WTC11 (cell line): ENCODE measurements around the gene LRRC74B. TPM values are rescaled to one million over a fixed set of nuclear protein-coding genes. Genes with fewer than 3 reads are reported as not detected.
"Not testable (repeated sequence)": the region's sequence is repeated elsewhere in the genome, so short reads cannot be mapped to it uniquely, and the experiment has no call there.

Source experiments
- ATAC-seq: fragments of 200-7000 bp; cut with Tn5 transposase; 2 replicates; pipeline ENCODE4 v1.10.0; 2021; ENCODE audit warnings: mild to moderate bottlenecking, moderate library complexity
- CTCF ChIA-PET: fragments of 300-600 bp; sonication (Branson Sonifier 250); formaldehyde crosslinking; loops from one replicate; lab custom pipeline; 2021; ENCODE audit warnings: antibody characterized with exemption; lab: Charles Lee
- POLR2A ChIA-PET: fragments of 350-600 bp; sonication (Branson Sonifier 250); formaldehyde crosslinking; loops from one replicate; lab custom pipeline; 2021; ENCODE audit warnings: antibody characterized with exemption; lab: Charles Lee
- DNase-seq: peaks from one replicate; pipeline ENCODE4 v3.0.0; 2021; ENCODE audit warnings: low spot score
- H3K27ac Mint-ChIP-seq: 2 replicates; pipeline ENCODE4 v1.8.0; 2021; ENCODE audit warnings: mixed read lengths
- H3K27me3 Mint-ChIP-seq: 2 replicates; pipeline ENCODE4 v1.8.0; 2021; ENCODE audit warnings: low read depth, mild to moderate bottlenecking, moderate library complexity, mixed read lengths
- H3K36me3 Mint-ChIP-seq: 2 replicates; pipeline ENCODE4 v1.8.0; 2021; ENCODE audit warnings: mixed read lengths
- H3K4me1 Mint-ChIP-seq: 2 replicates; pipeline ENCODE4 v1.8.0; 2022; ENCODE audit warnings: mixed read lengths
- H3K4me3 Mint-ChIP-seq: 2 replicates; pipeline ENCODE4 v1.8.0; 2021; ENCODE audit warnings: mild to moderate bottlenecking, moderate library complexity, mixed read lengths
- H3K9me3 Mint-ChIP-seq: 2 replicates; pipeline ENCODE4 v1.8.0; 2021; ENCODE audit warnings: mixed read lengths
- E2F4 ChIP-seq: sonication (generic); formaldehyde crosslinking; IDR thresholded peaks from 2 replicates; pipeline ENCODE4 v1.8.1; 2022; ENCODE audit warnings: low read depth, mild to moderate bottlenecking, moderate library complexity, missing genetic modification reagents, borderline replicate concordance
- EMX1 ChIP-seq: fragments of 250-450 bp; sonication (Bioruptor Pico); IDR thresholded peaks from 2 replicates; pipeline ENCODE4 v1.8.0; 2021; ENCODE audit warnings: mild to moderate bottlenecking
- ETV6 ChIP-seq: sonication (generic); formaldehyde crosslinking; IDR thresholded peaks from 2 replicates; pipeline ENCODE4 v1.8.1; 2022; ENCODE audit warnings: mild to moderate bottlenecking, missing genetic modification reagents
- FOXJ3 ChIP-seq: sonication (generic); formaldehyde crosslinking; IDR thresholded peaks from 2 replicates; pipeline ENCODE4 v1.9.0; 2021; ENCODE audit warnings: missing genetic modification reagents, mild to moderate bottlenecking, borderline replicate concordance
- GTF2I ChIP-seq: fragments of 250-450 bp; sonication (Bioruptor Pico); conservative IDR thresholded peaks from 2 replicates; pipeline ENCODE4 v1.4.0; 2021; ENCODE audit warnings: mild to moderate bottlenecking
- MAX ChIP-seq: sonication (generic); formaldehyde crosslinking; IDR thresholded peaks from 2 replicates; pipeline ENCODE4 v1.8.0; 2022; ENCODE audit warnings: mild to moderate bottlenecking, missing genetic modification reagents
- MYBL2 ChIP-seq: sonication (generic); formaldehyde crosslinking; IDR thresholded peaks from 2 replicates; pipeline ENCODE4 v1.8.1; 2023; ENCODE audit warnings: mild to moderate bottlenecking, moderate library complexity, missing genetic modification reagents
- TCF7 ChIP-seq: sonication (generic); formaldehyde crosslinking; IDR thresholded peaks from 2 replicates; pipeline ENCODE4 v1.8.0; 2022; ENCODE audit warnings: mild to moderate bottlenecking, low read depth, missing genetic modification reagents, moderate library complexity
- USF1 ChIP-seq: sonication (generic); formaldehyde crosslinking; IDR thresholded peaks from 2 replicates; pipeline ENCODE4 v1.8.0; 2022; ENCODE audit warnings: mild to moderate bottlenecking, missing genetic modification reagents
- ZNF232 ChIP-seq: sonication (generic); formaldehyde crosslinking; IDR thresholded peaks from 2 replicates; pipeline ENCODE4 v1.8.0; 2022; ENCODE audit warnings: mild to moderate bottlenecking, missing genetic modification reagents
- ZNF425 ChIP-seq: fragments of 250-450 bp; sonication (Bioruptor Pico); conservative IDR thresholded peaks from 2 replicates; pipeline ENCODE4 v1.9.0; 2021; ENCODE audit warnings: mild to moderate bottlenecking
- total RNA-seq: library from RNA; stranded (reverse); gene quantifications from 3 replicates; pipeline ENCODE4 v1.2.3, GENCODE V29; 2021

The LRRC74B gene
- total RNA-seq, 1 experiment from 2014 or later, result not detected

GRCh38 chr22:21047035-21047661, 1.4 kb downstream of the LRRC74B start (continued):
- no peak for TF ChIP-seq FOXJ3 (CRISPR knock-in tag)
- no peak for TF ChIP-seq MYBL2 (CRISPR knock-in tag)
- no peak for TF ChIP-seq EMX1 (CRISPR knock-in tag)
- no peak for TF ChIP-seq MAX (CRISPR knock-in tag)
- TF ChIP-seq, all 79 proteins: peak for 0

- ChIA-PET CTCF (interaction anchor here (1.1 to 3.7 kb wide), 2 partner anchors 27 to 55 kb away, joined by 3 to 15 read pairs; no protein-coding TSS in a partner anchor), POLR2A (interaction anchor here (2.8 kb wide), 1 partner anchor 8 kb away, joined by 8 read pairs; no protein-coding TSS in a partner anchor)
- no peaks in the 10 kb centered on the region for H3K36me3 Mint-ChIP-seq
- DNase-seq (no peak), ATAC-seq (no peak)
- no peak for TF ChIP-seq EMX1 (CRISPR knock-in tag)
- TF ChIP-seq GTF2I (CRISPR knock-in tag), result no peak
- no peak overlapping the region for H3K4me3 Mint-ChIP-seq
- no peak overlapping the region for H3K27ac Mint-ChIP-seq
- H3K27me3 Mint-ChIP-seq, result peaks cover 23% of the 10 kb centered on the region
- no peaks in the 10 kb centered on the region for H3K9me3 Mint-ChIP-seq
- peaks cover 29% of the 10 kb centered on the region for H3K4me1 Mint-ChIP-seq
Observed at GRCh38 chr22:21047730-21048129, 2.0 kb downstream of the LRRC74B start.

- H3K36me3 Mint-ChIP-seq, ATAC-seq, H3K4me3 Mint-ChIP-seq, POLR2A ChIA-PET, H3K27ac Mint-ChIP-seq, DNase-seq, H3K9me3 Mint-ChIP-seq: not testable (repeated sequence)
- peaks cover 16% of the 10 kb centered on the region for H3K27me3 Mint-ChIP-seq
- CTCF ChIA-PET, result interaction anchor here (1.1 to 3.7 kb wide), 2 partner anchors 27 to 55 kb away, joined by 3 to 15 read pairs; no protein-coding TSS in a partner anchor
- H3K4me1 Mint-ChIP-seq, result peaks cover 33% of the 10 kb centered on the region
Observed at GRCh38 chr22:21048448-21048847, 2.7 kb downstream of the LRRC74B start.

GRCh38 chr22:21048965-21049364, 3.2 kb downstream of the LRRC74B start:
- CTCF ChIA-PET, H3K27ac Mint-ChIP-seq, POLR2A ChIA-PET, DNase-seq, H3K4me3 Mint-ChIP-seq, H3K9me3 Mint-ChIP-seq, ATAC-seq, H3K36me3 Mint-ChIP-seq: not testable (repeated sequence)
- H3K4me1 Mint-ChIP-seq, result peaks cover 33% of the 10 kb centered on the region
- peaks cover 12% of the 10 kb centered on the region for H3K27me3 Mint-ChIP-seq

GRCh38 chr22:21051145-21051830, 5.5 kb downstream of the LRRC74B start:
- ATAC-seq (no peak; the same call in 1 of the 2 replicates), DNase-seq (no peak)
- Mint-ChIP-seq H3K4me3 (no peak overlapping the region), H3K27ac (no peak overlapping the region; the same call in 1 of the 2 replicates), H3K9me3 (no peaks in the 10 kb centered on the region), H3K27me3 (no peaks in the 10 kb centered on the region; the same call in 1 of the 2 replicates), H3K36me3 (no peaks in the 10 kb centered on the region), H3K4me1 (peaks cover 35% of the 10 kb centered on the region)
- no peak for TF ChIP-seq ETV6
- no peak for TF ChIP-seq USF1 (CRISPR knock-in tag)
- no peak for TF ChIP-seq E2F4 (CRISPR knock-in tag)
- TF ChIP-seq ZNF232 (CRISPR knock-in tag), result no peak
- TF ChIP-seq TCF7, result no peak
- TF ChIP-seq ZNF425 (CRISPR knock-in tag), result no peak
- ChIA-PET POLR2A (interaction anchor here (1.4 kb wide), 1 partner anchor 70 kb away, joined by 3 read pairs; the partner anchor contains the start of gene LZTR1), CTCF (interaction anchor here (1.5 kb wide), 2 partner anchors 30 to 51 kb away, joined by 10 to 14 read pairs; no protein-coding TSS in a partner anchor)
